Mesenchymal stem cell (in vitro differentiated cells and primary cell): ENCODE results near the gene NPL.

Experiments
- DNase-seq: peaks from one replicate; pipeline ENCODE4 v3.0.0-alpha.2; 2013
- H2AFZ ChIP-seq: one replicate; pipeline ENCODE4 v1.6.1; 2013; ENCODE audit warnings: low read depth, mild to moderate bottlenecking, control low read depth, inconsistent platforms, low read length, moderate library complexity
- H2AK5ac ChIP-seq: 2 replicates; pipeline ENCODE4 v1.6.1; 2013; ENCODE audit warnings: low read length, moderate library complexity, mild to moderate bottlenecking, inconsistent platforms; ENCODE audit not compliant: severe bottlenecking
- H2BK120ac ChIP-seq: one replicate; pipeline ENCODE4 v1.6.1; 2013; ENCODE audit warnings: low read depth, mild to moderate bottlenecking, inconsistent platforms, low read length, moderate library complexity
- H2BK12ac ChIP-seq, 2 experiments: one replicate each; pipeline ENCODE4 v1.6.1; 2013; ENCODE audit warnings: inconsistent platforms in 2 of 2, low read length in 2 of 2, mild to moderate bottlenecking in 2 of 2, moderate library complexity in 2 of 2, control low read depth in 1 of 2
- H2BK15ac ChIP-seq: one replicate; pipeline ENCODE4 v1.6.1; 2013; ENCODE audit warnings: mild to moderate bottlenecking, low read depth, inconsistent platforms; ENCODE audit not compliant: poor library complexity, severe bottlenecking
- H2BK5ac ChIP-seq: 2 replicates; pipeline ENCODE4 v1.6.1; 2013; ENCODE audit warnings: low read depth, mild to moderate bottlenecking, low read length, control low read depth, inconsistent platforms; ENCODE audit not compliant: poor library complexity, severe bottlenecking
- H3K14ac ChIP-seq, 2 experiments: one replicate each; pipeline ENCODE4 v1.6.1; 2013; ENCODE audit warnings: inconsistent platforms in 2 of 2, low read length in 2 of 2, control low read depth in 1 of 2, mild to moderate bottlenecking in 1 of 2, moderate library complexity in 1 of 2
- H3K18ac ChIP-seq, 2 experiments: one replicate each; pipeline ENCODE4 v1.6.1; 2013; ENCODE audit warnings: inconsistent platforms in 2 of 2, low read length in 2 of 2, control low read depth in 1 of 2, low read depth in 1 of 2, mild to moderate bottlenecking in 1 of 2
- H3K23ac ChIP-seq, 2 experiments: one replicate each; pipeline ENCODE4 v1.6.1; 2013; ENCODE audit warnings: inconsistent platforms in 2 of 2, low read length in 2 of 2, mild to moderate bottlenecking in 2 of 2, moderate library complexity in 2 of 2, control low read depth in 1 of 2
- H3K27ac ChIP-seq: 2 replicates; pipeline ENCODE4 v1.5.1; 2013; ENCODE audit warnings: mild to moderate bottlenecking, moderate library complexity, low read length, control low read depth, inconsistent platforms; ENCODE audit not compliant: poor library complexity, severe bottlenecking
- H3K27me3 ChIP-seq, 2 experiments: 2 replicates each; pipeline versions ENCODE4 v1.6.1 to v1.7.0; 2013; ENCODE audit warnings: low read length in 2 of 2, mild to moderate bottlenecking in 2 of 2, moderate library complexity in 2 of 2, control low read depth in 1 of 2, inconsistent platforms in 1 of 2; ENCODE audit not compliant: control insufficient read depth in 1 of 2, insufficient read depth in 1 of 2
- H3K36me3 ChIP-seq, 2 experiments: 2 replicates each; pipeline versions ENCODE4 v1.6.1 to v1.7.0; 2013; ENCODE audit warnings: low read length in 2 of 2, control low read depth in 1 of 2, inconsistent platforms in 1 of 2, low read depth in 1 of 2, mild to moderate bottlenecking in 1 of 2; ENCODE audit not compliant: insufficient read depth in 2 of 2, control insufficient read depth in 1 of 2
- H3K4ac ChIP-seq, 2 experiments: one replicate each; pipeline ENCODE4 v1.6.1; 2013; ENCODE audit warnings: inconsistent platforms in 2 of 2, low read length in 2 of 2, mild to moderate bottlenecking in 2 of 2, moderate library complexity in 2 of 2, control low read depth in 1 of 2, low read depth in 1 of 2
- H3K4me1 ChIP-seq: 2 replicates; pipeline ENCODE4 v1.6.1; 2013; ENCODE audit warnings: low read depth, low read length, control low read depth; ENCODE audit not compliant: control insufficient read depth, insufficient read depth
- H3K4me2 ChIP-seq: 2 replicates; pipeline ENCODE4 v1.6.1; 2013; ENCODE audit warnings: low read length, mild to moderate bottlenecking, inconsistent platforms; ENCODE audit not compliant: poor library complexity, severe bottlenecking
- H3K4me3 ChIP-seq, 2 experiments: 2 replicates each; pipeline versions ENCODE4 v1.5.1 to v1.7.0; 2013; ENCODE audit warnings: low read length in 2 of 2, mild to moderate bottlenecking in 2 of 2, control low read depth in 1 of 2, low read depth in 1 of 2; ENCODE audit not compliant: insufficient read depth in 1 of 2
- H3K79me1 ChIP-seq: replicated peaks from 2 replicates; pipeline ENCODE4 v1.6.1; 2013; ENCODE audit warnings: mild to moderate bottlenecking, control low read depth, low read length, inconsistent platforms; ENCODE audit not compliant: poor library complexity, severe bottlenecking
- H3K9ac ChIP-seq: 2 replicates; pipeline ENCODE4 v1.7.0; 2013; ENCODE audit warnings: mild to moderate bottlenecking, low read length, moderate library complexity
- H3K9me3 ChIP-seq: 2 replicates; pipeline ENCODE4 v1.7.0; 2013; ENCODE audit warnings: mild to moderate bottlenecking, low read length; ENCODE audit not compliant: control insufficient read depth
- H4K8ac ChIP-seq: one replicate; pipeline ENCODE4 v1.6.1; 2013; ENCODE audit warnings: inconsistent platforms, mild to moderate bottlenecking, low read length, moderate library complexity
- H4K91ac ChIP-seq: one replicate; pipeline ENCODE4 v1.6.1; 2013; ENCODE audit warnings: mild to moderate bottlenecking, low read length, inconsistent platforms
- WGBS: methylation state at CpG from one replicate; pipeline ENCODE4 v1.1.7; 2013; ENCODE audit warnings: mixed read lengths; 5-methylcytosine and 5-hydroxymethylcytosine counted together

The NPL gene

GRCh38 chr1:182765391-182765790 is 24.2 kb upstream of the NPL start:
- 57% methylated on average over 3 of the region's 3 CpGs for WGBS

GRCh38 chr1:182766050-182766449 is 23.5 kb upstream of the NPL start:
- no peak overlapping the region for H3K18ac ChIP-seq
- no peak overlapping the region for H3K4me3 ChIP-seq

More at GRCh38 chr1:182765391-182765790, 24.2 kb upstream of the NPL start:
- Histone ChIP-seq H3K27ac (no peak overlapping the region), H2BK5ac (no peak overlapping the region), H3K4ac (no peak overlapping the region), H3K36me3 (no peaks in the 10 kb centered on the region), H3K14ac (no peak overlapping the region), H3K9ac (no peak overlapping the region), H2AK5ac (no peak overlapping the region), H4K91ac (no peak overlapping the region), H3K79me1 (no peaks in the 10 kb centered on the region), H3K4me1 (no peaks in the 10 kb centered on the region), H2AFZ (no peak overlapping the region), H3K27me3 (peaks cover 5 to 7% of the 10 kb centered on the region in 2 experiments), H2BK120ac (no peak overlapping the region), H2BK15ac (no peak overlapping the region), H3K18ac (no peak overlapping the region), H2BK12ac (no peak overlapping the region), H3K4me3 (no peak overlapping the region), H3K23ac (no peak overlapping the region), H3K9me3 (no peaks in the 10 kb centered on the region), H3K4me2 (no peak overlapping the region), H4K8ac (no peak overlapping the region)
- no peak for DNase-seq

GRCh38 chr1:182766881-182767645 is 22.5 kb upstream of the NPL start:
- no peak overlapping the region for H3K4me2 ChIP-seq
- no peak overlapping the region for H4K91ac ChIP-seq
- no peak overlapping the region for H3K27ac ChIP-seq
- no peak overlapping the region for H2BK12ac ChIP-seq
- peaks cover 5 to 7% of the 10 kb centered on the region in 2 experiments for H3K27me3 ChIP-seq
- H2AFZ ChIP-seq = no peak overlapping the region
- H3K79me1 ChIP-seq = no peaks in the 10 kb centered on the region
- H3K4me1 ChIP-seq = no peaks in the 10 kb centered on the region
- no peak overlapping the region for H4K8ac ChIP-seq
- no peaks in the 10 kb centered on the region for H3K9me3 ChIP-seq
- H2AK5ac ChIP-seq = no peak overlapping the region
- no peak overlapping the region for H3K23ac ChIP-seq
- H3K36me3 ChIP-seq = no peaks in the 10 kb centered on the region
- 87% methylated on average over 3 of the region's 4 CpGs for WGBS
- H2BK15ac ChIP-seq = no peak overlapping the region
- no peak overlapping the region for H3K4me3 ChIP-seq
- no peak overlapping the region for H3K9ac ChIP-seq
- DNase-seq = no peak
- no peak overlapping the region for H2BK5ac ChIP-seq
- no peak overlapping the region for H2BK120ac ChIP-seq
- no peak overlapping the region for H3K14ac ChIP-seq
- no peak overlapping the region for H3K18ac ChIP-seq
- no peak overlapping the region for H3K4ac ChIP-seq

More at GRCh38 chr1:182766050-182766449, 23.5 kb upstream of the NPL start:
- no peak overlapping the region for H2AFZ ChIP-seq
- no peak overlapping the region for H3K4me2 ChIP-seq
- H3K4ac ChIP-seq = no peak overlapping the region
- no peak overlapping the region for H2BK5ac ChIP-seq
- H4K91ac ChIP-seq = no peak overlapping the region
- WGBS = 100% methylated on average over 1 of the region's 2 CpGs
- no peak overlapping the region for H2BK15ac ChIP-seq
- no peak overlapping the region for H2AK5ac ChIP-seq
- DNase-seq = no peak
- H3K27me3 ChIP-seq = peaks cover 5 to 7% of the 10 kb centered on the region in 2 experiments
- H3K9me3 ChIP-seq = no peaks in the 10 kb centered on the region
- no peaks in the 10 kb centered on the region for H3K4me1 ChIP-seq
- H3K23ac ChIP-seq = no peak overlapping the region
- H4K8ac ChIP-seq = no peak overlapping the region
- no peak overlapping the region for H2BK120ac ChIP-seq
- H3K9ac ChIP-seq = no peak overlapping the region
- no peak overlapping the region for H3K14ac ChIP-seq
- H2BK12ac ChIP-seq = no peak overlapping the region
- H3K27ac ChIP-seq = no peak overlapping the region
- H3K36me3 ChIP-seq = no peaks in the 10 kb centered on the region
- H3K79me1 ChIP-seq = no peaks in the 10 kb centered on the region

GRCh38 chr1:182768963-182769362 is 20.6 kb upstream of the NPL start:
- Histone ChIP-seq H3K27me3 (peaks cover 0 to 7% of the 10 kb centered on the region in 2 experiments), H2AFZ (no peak overlapping the region), H2BK15ac (no peak overlapping the region), H3K9me3 (no peaks in the 10 kb centered on the region), H3K79me1 (no peaks in the 10 kb centered on the region), H3K4ac (no peak overlapping the region), H3K27ac (no peak overlapping the region), H3K9ac (no peak overlapping the region), H3K36me3 (no peaks in the 10 kb centered on the region), H4K8ac (no peak overlapping the region), H3K23ac (no peak overlapping the region), H3K4me3 (no peak overlapping the region), H3K4me1 (no peaks in the 10 kb centered on the region), H3K14ac (no peak overlapping the region), H2AK5ac (no peak overlapping the region), H2BK120ac (no peak overlapping the region), H2BK12ac (no peak overlapping the region), H3K18ac (no peak overlapping the region), H4K91ac (no peak overlapping the region), H3K4me2 (no peak overlapping the region), H2BK5ac (no peak overlapping the region)
- DNase-seq = no peak
- WGBS = 86% methylated on average over 1 of the region's 2 CpGs
